RPMI8226 (cell line): ENCODE results near the gene SLC24A5.

Experiments used
- DNase-seq: peaks from one replicate; pipeline ENCODE4 v3.0.0-alpha.2; 2015

Gene SLC24A5

DNA sequence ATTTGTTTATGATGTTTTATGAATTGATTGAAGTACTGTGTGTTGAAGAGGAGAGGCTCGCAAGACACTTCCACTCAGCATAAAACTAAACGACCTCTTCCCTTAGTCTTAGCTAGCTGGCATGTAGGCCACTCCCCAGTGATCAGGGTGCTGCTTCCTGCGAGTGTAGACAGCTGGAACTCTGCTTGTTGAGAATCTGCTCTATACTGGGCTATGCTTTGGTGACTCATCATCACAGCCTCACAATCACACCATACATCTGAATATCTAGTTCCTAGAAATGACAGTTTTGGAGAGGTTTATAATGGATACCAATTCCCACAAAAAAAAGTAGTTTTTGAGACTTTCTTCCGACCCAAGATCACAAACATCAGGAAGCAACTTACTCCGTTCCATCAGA, 1.5 kb upstream of the SLC24A5 start:
- no peak for DNase-seq

DNA sequence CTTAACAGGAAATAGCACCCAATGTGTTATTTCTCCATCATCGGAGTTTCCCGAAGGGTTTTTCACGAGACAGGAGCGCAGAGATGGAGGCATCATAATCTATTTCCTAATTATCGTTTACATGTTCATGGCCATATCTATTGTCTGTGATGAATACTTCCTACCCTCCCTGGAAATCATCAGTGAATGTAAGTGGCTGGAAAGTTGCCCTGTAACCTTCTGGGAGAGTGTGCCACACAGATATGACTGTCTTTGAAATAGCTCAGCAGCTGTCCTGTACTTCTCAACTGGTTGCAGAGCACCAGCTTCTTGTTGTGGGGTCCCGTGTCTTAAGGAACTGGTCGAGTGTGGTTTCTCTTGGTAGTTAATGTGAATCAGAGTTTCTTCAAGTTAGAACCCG, 1.1 kb downstream of the SLC24A5 start:
- no peak for DNase-seq

DNA sequence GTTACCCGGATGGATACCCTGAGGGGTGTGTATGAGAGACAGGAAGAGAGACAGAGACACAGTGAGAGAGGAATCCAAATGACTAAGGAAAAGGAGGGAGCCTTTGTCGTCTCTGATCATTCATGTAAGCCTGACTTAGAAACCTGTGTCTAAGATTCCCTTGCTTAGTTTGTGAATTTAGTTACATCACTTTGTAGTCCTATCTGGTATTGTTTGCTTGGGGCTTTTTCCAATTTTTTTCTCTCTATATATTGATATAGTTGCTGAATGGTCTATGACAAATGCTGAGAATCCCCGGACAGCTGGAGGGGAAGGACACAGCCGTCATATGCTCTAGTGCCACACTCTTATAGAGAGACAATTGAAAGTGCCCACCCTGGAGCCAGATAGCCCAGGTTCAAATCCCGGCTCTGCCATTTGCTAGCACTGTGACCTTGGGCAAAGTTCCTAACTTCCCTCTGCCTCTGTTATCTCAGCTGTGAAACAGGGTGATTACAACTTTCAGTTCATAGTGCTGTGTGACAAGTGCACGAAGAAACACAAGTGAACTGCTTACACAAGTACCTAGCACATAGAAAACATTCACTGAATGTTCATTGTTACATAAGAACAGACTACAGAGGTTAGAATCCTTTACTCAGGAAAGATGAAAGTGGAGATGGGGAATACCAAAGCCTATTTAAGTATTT, 6.0 kb downstream of the SLC24A5 start:
- DNase-seq: no peak

DNA sequence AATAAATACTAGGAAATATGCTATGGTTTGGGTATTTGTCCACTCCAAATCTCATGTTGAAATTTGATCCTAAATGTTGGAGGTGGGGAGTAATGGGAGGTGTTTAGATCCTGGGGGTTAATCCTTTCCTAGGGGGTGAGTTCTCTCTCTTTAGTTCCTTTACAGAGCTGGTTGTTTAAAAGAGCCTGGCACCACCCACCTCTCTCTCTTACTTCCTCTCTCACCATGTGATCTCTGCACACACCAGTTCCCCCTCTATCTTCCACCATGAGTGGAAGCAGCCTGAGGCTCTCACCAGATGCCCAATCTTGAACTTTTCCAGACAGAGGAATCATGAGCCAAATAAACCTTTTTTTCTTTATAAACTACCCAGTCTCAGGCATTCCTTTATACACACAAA, 10.5 kb downstream of the SLC24A5 start:
- DNase-seq: no peak

DNA sequence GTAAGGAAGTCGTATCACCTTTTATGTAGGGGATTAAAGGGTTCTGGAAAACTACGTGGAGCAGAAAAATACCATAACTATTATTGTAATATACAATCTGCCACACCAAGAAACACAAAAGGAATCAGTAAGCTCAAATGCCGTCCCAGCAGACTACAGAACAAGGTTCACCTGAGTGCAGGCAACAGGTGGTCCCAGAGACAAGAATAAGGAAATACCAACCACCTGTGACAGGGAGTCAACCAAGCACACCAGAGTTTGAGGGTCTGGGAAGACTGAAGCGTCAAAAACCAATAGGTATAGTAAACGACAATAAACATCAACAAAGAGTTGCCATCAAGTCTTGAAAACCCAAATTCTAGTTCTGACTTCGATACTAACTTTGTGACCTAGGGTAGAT, 12.1 kb downstream of the SLC24A5 start:
- DNase-seq: no peak

DNA sequence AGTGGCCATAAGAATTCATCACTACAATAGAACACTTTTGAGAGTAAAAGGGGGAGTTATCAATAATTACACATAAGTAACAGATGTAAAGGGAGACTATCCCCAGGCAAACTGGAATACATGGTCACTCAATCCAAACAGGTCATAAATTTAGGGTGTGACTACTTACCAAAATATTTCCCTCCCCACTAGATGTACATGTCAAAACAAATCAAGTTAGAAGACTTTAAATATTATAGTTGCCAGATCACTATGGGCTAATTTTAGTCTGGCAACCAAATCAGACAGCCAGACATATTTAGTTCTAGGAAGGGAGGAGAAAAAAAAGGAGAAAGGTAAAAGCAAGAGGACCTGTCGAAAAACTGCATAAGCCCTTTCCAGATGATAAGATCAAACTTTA, 23.1 kb downstream of the SLC24A5 start:
- no peak for DNase-seq

DNA sequence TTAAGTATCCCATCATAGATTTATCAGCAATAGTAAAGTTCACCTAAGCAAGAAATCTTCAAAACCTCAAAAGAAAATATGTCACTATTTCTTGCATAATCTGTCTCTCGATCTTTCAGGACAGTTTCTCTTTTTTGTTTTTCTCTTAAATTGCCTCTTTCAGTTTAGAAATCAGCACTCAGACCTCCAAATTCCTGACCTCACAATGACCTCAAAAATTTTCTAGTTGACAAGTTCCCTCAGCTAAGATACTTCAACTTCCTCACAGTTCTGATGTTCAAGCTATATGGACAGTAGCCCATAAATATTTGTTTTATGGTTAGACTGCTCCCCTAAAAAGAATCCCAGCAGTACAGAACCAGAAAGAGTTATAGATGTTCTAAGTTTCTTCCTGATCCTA, 24.1 kb downstream of the SLC24A5 start:
- DNase-seq: peak; percentile 37

DNA sequence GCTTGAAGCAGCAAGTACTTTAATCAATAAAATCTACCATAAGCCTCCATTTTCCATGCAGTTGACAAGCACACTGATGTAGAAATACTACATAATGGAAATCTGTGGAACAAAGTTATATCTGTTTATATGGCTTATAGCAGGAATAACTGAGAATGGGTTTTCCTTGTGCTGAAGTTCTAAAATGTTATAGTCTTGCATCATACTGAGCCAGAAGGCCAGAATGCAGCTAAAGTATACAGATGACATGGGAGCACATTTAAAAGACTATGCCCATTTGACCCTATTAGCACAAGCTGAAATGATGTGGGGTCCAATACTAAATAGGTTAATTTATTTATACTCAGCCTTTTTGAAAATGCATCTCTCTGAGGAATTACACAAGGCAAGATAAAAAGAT, 25.1 kb downstream of the SLC24A5 start:
- no peak for DNase-seq

DNA sequence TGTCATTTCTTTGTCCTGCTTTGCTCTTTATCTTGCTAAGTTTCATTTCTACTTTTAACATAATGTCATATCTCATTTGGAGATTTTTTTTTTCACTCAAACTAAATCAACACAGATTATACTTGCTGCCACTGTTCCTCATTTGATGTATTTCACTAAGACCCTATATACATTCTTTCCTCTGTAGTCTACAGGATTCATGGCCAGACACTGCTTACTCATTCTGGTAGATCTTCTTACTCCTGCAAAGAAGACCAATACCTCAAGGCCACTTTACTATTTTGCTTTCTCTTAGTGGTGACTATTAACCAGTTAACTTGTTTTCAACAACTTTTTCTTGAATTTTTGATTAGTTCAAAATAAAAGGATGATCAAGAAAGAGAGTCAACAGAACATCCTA, 26.6 kb downstream of the SLC24A5 start:
- DNase-seq: no peak

DNA sequence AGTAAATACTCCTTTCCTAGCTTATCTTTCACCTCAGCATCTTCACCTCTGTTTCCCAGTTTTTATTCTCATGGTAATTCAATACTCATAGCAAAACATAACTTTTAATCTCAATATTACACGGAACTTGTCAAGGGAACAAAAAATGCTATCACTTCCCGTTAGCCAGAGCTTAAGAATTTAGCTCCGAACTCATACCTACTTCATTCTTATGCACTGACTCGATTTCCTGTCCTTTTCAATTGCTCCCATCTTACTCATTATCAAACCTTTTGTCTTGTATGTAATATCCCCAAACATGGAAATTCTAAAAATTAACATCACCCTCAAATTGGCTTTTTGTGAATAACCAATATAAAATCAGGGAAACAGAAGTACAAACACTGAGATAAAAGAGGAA, 29.1 kb downstream of the SLC24A5 start:
- no peak for DNase-seq

DNA sequence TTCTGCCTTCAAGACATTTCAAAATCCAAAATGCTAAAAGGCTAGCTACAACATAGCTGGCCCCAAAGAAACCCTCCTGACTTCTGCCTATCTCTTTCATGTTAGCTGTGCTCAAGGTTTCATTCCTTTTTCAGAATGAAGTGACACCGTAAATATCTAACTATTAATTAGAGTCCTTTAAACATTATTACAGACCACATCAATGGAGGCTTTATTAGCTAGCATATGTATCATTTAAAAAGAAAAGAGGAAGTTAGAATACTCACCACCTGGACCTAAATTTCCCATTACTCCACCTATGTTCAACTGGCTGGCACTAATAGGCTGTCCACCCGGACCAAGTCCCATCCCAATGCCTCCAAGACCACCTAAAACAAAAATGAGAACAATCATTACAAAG, 32.7 kb downstream of the SLC24A5 start:
- no peak for DNase-seq

DNA sequence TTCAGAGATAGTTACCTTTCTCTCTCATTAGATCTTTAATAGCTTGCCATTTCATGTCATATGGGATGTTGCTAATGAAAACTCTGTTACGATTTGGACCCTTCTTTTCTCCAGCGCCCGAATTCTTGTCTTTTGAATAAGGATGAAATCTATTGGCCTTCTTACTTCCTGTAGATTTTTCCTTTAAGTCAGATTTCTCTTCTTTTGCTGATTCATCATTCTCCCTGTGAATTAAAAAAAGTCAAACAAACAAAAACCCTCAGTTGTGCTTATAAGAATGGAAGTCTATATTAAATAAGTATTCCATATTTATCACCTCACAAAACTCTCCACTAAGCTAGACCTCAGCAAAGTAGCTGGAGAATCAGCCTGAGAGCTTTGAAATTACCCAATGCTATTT, 47.8 kb downstream of the SLC24A5 start:
- no peak for DNase-seq

DNA sequence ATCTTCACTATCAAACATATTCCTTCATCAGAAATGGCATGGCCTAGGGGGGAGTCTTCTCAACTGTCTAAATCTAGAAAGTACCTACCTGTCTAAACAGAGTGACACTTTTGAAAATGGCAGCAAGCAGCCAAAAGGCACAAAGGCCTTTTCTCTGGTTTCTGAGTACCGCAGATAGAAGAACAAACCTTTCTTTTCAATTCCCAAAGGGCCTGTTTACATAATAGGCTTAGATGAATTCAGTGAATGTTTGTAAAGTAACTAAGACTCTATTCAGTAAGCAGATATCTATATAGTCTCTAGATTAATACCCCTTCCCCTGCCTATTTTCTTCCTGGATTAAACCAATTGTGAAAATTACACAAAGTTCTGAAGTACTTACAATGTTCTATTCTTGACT, 50.2 kb downstream of the SLC24A5 start:
- DNase-seq: no peak

DNA sequence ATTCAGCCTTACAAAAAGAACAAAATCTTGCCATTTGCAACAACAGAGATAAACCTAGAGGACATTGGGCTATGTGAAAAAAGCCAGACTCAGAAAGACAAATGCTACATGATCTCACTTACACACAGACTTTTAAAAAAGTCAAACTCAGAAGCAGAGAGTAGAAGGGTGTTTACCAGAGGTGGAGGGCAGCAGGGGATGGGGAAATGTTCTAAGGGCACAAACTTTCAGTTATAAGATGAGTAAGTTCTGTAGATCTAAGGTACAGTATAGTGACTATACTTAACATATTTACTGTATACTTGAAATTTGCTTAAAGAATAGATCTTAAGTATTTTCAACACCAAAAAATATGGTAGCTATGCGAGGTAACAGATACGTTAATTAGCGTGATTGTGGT, 54.3 kb downstream of the SLC24A5 start:
- DNase-seq: no peak

DNA sequence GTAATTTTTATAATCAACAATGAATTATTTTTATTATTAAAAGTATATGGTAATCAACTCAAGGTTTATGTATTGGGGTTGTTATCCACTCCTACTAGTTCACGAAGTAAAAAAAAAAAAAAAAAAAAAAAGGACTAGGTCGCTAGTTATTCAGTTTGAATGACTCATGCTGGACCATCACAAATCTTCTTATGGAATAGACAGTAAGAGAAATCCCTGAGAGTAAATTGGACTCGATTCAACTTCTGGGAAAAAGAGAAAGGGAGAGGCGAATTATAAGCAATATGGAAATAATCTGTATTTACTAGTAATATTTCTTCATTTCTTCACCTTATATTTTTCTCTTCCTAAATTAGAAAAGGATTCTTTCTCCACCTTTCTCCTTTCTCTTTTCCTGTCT, 55.3 kb downstream of the SLC24A5 start:
- DNase-seq: no peak

DNA sequence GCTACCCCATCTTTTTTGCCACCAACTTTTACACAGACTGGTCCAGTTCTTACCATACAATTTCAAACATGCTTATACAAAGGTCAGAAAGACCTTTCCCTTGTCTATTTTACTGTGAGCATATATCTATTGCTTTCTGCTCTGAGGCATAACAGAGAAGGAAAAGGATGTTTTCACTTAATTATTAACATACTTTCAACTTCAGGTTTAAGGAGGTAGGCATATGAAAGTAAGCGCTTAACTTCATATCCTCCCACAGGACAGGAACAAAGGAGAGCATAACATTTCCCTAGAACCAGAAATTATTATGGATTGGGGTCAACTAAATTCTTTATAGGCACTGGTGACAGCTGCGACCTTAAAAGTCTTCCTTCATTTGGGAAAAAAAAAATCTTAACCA, 56.2 kb downstream of the SLC24A5 start:
- DNase-seq: no peak

DNA sequence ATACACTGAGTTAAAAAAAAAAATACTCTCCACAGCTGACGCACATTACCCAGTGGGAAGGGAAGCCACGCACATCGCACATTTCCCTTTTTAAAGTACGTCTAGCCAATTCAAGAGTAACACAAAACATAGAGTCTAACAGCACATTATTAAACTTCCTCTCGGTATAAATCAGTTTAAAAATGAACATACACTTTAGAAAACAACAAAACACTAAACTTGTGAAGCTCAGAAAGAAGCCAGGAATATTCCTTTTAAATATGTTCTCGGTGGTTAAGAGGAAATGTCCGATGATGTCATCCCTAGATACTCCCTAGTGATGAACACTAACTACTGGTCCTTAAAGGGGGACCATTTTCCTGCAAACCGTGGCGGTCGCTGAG, 56.6 kb downstream of the SLC24A5 start:
- peak; percentile 11 for DNase-seq

DNA sequence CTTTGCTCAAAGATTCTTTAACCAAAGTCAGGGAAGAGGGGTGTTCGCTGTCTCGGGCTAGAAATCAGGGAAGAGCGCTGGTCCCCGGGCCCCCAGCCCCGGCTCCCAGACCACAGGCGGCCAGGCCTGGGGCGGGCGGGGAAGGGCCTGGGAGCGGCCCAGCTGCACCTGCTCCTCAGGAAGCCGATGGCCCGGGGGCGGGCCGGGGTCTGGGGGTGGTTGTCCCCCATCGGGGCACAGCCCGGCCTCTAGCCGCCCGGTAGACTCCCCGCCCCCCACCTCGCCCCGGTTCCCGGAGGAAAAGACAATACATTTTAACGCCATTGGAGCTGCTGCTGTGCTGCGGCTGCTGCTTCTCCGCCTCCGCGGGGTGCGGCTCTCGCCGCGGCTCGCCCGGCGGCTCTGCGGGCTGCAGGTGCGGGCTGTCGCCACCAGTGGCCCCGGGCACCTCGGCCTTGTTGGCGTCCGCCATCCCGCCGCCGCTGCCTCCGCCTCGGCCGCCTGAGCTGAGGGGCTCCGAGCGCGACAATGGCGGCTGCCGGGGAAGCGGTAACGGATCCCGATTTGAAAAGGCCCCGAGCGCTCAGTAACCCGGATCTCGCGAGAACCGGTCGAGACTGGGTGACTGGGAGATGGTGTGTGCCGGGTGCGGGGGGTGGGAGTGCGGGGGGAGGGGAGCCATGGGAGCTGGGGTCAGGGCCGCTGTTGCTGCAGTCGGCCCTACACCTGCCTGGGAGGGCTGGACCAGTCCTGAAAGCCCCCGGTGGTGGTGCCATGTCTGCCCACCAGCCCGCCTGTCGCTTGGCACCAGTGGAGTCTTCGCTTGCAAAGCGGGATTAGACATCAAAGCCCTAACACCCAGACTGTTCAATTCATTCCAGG, 57.2 kb downstream of the SLC24A5 start, which contains the start of gene MYEF2:
Gene MYEF2 (minus strand): TSS at position 530 of the 882 bp plus-strand sequence. CDS start 58 bp downstream, at position 472.
- peak; percentile 49 for DNase-seq

DNA sequence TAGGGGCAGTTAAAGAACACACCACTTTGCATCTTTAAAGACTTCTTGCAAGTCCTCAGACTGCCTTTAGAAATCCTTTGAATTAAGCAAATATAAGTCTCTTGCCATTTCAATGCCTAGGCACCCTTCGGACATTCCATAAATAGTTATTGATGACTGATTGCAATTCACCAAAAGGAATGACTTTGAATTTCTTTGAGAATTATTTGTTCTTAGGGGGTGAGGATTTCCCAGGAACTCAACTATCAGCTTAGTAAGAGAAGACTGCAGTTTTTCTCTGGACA, 57.8 kb downstream of the SLC24A5 start:
- DNase-seq: no peak

DNA sequence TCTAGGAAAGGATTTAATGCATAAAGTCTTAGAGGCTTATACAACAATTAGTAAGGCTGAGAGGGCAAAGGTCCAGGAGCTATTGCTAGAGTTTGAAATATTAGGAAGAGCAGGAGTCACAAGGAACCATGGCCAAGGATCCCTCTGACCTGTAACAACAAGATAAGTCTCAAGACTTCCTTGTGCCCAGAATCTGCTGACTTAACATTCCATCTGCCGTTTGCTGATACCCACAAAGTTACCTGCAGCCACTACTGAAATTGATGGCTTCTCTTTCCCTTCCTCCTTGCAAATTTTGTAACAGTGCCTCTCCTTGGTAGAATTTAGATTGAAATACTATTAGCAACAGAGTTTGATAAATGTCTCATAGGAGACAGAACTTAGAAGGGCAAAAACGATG, 62.0 kb downstream of the SLC24A5 start:
- peak; percentile 27 for DNase-seq

DNA sequence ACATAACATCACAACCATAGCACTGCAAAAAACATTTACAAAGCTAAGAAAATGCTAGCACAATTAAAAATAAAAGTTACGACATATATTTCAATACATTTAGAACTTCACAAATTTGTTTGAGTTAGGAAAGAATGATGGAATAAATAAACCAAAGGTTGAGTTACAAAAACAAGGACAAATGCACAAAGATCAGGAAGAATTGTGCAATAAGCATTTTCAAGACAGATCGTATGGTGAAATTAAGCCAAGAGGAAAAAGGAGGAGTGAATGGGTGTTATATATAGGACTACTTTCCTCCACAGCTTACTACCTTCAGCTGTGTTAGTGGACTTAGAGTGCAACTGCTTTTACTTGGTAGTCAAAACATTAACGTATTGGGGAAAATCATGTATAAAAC, 64.7 kb downstream of the SLC24A5 start:
- DNase-seq: no peak

DNA sequence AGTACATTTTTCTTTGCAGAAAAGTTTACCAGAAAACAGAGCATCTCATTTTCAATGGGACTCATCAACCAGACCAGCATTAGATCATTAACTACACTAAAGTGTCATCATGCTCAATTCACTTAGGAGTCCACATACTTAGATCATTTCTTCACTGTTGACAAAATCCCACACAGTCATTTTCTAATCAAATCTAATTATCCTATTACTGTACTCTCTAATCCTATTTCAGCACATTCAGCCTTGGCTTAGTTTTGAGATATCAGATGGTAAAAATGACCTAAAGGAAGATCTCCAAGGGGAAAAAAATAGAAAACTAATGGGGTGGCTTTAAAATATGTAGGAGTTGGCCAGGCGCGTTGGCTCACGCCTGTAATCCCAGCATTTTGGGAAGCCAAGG, 65.5 kb downstream of the SLC24A5 start:
- DNase-seq: no peak

DNA sequence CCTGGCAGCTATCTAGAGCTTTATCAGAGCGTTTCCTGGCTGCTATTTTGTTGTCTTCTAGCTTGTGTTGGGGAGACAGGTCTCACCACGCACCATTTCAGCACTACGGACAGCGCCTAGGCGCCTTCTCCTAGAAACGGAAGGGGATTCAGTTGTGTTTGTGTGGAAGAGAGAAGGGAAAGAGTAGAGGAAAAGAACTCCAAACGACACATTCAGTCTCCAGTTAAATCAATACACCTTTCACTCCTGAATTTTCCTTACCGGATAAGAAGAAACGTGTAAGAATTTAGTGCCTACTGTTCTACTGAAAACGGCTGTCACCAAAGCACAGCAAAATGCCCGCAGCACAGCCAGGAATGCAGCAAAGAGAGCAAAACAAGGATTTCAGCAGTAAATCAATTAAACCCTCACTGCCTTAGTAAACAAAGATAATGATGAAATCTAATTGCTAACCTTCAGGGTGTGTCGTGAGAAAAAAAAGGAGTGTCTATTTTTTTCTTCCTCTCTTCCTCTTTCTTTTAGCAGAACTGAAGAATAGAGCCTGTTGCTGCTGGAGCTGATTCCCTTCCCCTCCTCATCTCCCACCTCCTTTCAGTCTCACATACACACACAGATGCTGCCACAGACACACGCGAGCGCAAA, 70.3 kb downstream of the SLC24A5 start:
- DNase-seq: peak; percentile 67

DNA sequence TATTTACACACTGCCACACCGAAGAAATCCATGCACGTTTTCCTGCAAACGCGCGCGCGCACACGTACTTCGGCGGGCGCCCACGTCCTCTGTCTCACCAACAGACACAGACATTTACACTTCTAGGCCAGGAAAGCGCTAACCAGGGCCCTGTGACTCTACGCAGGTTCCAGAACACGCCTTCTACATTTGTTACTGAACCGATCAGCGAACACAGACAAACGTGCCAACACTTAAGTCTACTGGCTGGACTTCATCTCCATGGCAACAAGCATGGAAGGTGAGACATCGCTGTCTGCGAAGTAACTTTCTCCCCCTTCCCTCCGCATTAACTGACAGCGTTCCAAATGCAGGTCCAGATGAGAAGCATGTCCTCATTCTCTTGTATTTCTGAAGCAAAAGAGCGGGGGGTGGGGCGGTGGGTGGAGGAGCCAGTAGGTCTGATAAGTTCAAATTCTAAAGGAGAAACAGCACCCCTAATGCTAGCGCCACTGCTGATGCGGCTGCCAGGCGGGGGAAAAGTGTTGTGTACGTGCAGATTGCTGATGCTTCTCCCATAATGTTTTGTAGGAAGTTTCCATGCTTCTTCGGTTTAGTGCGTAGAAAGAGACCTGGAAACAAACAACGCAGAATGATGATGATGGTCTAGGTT, 70.9 kb downstream of the SLC24A5 start, which contains the start of gene CTXN2:
Gene CTXN2 (plus strand): TSS at position 92 of the 652 bp plus-strand sequence. CDS start 9,636 bp downstream, outside the sequence.
- no peak for DNase-seq
